IPS-18a (cell line): ENCODE measurements around the gene SLC38A6.

Source experiments
- H3K27ac ChIP-seq: one replicate; pipeline ENCODE4 v1.5.1; 2013; ENCODE audit warnings: low read length
- H3K27me3 ChIP-seq: one replicate; pipeline ENCODE4 v1.6.1; 2013; ENCODE audit warnings: mild to moderate bottlenecking, low read length; ENCODE audit not compliant: control insufficient read depth, insufficient read depth
- H3K36me3 ChIP-seq: one replicate; pipeline ENCODE4 v1.6.1; 2013; ENCODE audit warnings: low read depth, low read length; ENCODE audit not compliant: control insufficient read depth
- H3K4me1 ChIP-seq: one replicate; pipeline ENCODE4 v1.6.1; 2013; ENCODE audit warnings: low read depth, low read length; ENCODE audit not compliant: control insufficient read depth
- H3K4me3 ChIP-seq: one replicate; pipeline ENCODE4 v1.5.1; 2013; ENCODE audit warnings: low read length
- H3K9ac ChIP-seq: one replicate; pipeline ENCODE4 v1.6.1; 2013; ENCODE audit warnings: mild to moderate bottlenecking, low read length, moderate library complexity
- H3K9me3 ChIP-seq: one replicate; pipeline ENCODE4 v1.6.1; 2013; ENCODE audit warnings: low read depth, low read length; ENCODE audit not compliant: control insufficient read depth

SLC38A6 gene

GRCh38 chr14:60981633-60982455 lies 799 bp downstream of the SLC38A6 start:
- peak overlapping the region; percentile 64 for H3K4me3 ChIP-seq
- H3K4me1 ChIP-seq, result peaks cover 7% of the 10 kb centered on the region
- peak overlapping the region; percentile 75 for H3K9ac ChIP-seq
- no peaks in the 10 kb centered on the region for H3K9me3 ChIP-seq
- no peak overlapping the region for H3K27ac ChIP-seq
- no peaks in the 10 kb centered on the region for H3K27me3 ChIP-seq
- H3K36me3 ChIP-seq, result peaks cover 5% of the 10 kb centered on the region

- Histone ChIP-seq H3K4me1 (peaks cover 7% of the 10 kb centered on the region), H3K27me3 (no peaks in the 10 kb centered on the region), H3K9ac (no peak overlapping the region), H3K36me3 (no peaks in the 10 kb centered on the region), H3K4me3 (no peak overlapping the region), H3K27ac (no peak overlapping the region), H3K9me3 (no peaks in the 10 kb centered on the region)
Measured at GRCh38 chr14:60984196-60984595, 3.2 kb downstream of the SLC38A6 start.

- no peaks in the 10 kb centered on the region for H3K36me3 ChIP-seq
- H3K4me3 ChIP-seq, result no peak overlapping the region
- no peaks in the 10 kb centered on the region for H3K27me3 ChIP-seq
- no peaks in the 10 kb centered on the region for H3K9me3 ChIP-seq
- no peak overlapping the region for H3K27ac ChIP-seq
- peaks cover 2% of the 10 kb centered on the region for H3K4me1 ChIP-seq
- H3K9ac ChIP-seq, result no peak overlapping the region
Measured at GRCh38 chr14:60986500-60986899, 5.5 kb downstream of the SLC38A6 start.

- Histone ChIP-seq H3K9me3 (no peaks in the 10 kb centered on the region), H3K9ac (no peak overlapping the region), H3K36me3 (no peaks in the 10 kb centered on the region), H3K27me3 (no peaks in the 10 kb centered on the region), H3K27ac (no peak overlapping the region), H3K4me1 (no peaks in the 10 kb centered on the region), H3K4me3 (no peak overlapping the region)
Measured at GRCh38 chr14:60989599-60989998, 8.6 kb downstream of the SLC38A6 start.

DNA sequence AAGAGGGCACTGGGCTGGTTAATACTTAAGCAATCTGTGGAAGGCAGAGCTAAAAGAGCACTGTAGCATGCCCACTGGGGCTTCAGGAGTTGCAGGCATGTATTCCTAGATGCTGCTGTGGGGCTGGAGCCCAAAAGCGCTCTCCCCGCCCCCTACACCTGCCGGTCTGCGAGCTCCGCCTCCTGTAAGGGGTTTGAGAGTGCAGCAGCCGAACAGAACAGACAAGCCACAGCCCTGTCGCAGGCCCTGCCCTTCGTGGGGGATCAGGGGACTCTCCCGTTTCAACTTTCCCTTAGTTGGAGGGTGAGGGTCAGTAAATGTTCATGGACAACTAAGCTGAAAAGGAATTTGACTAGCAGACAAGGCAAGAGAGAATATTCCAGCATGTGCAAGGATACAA lies 17.6 kb downstream of the SLC38A6 start:
- Histone ChIP-seq H3K27ac (no peak overlapping the region), H3K9ac (no peak overlapping the region), H3K9me3 (no peaks in the 10 kb centered on the region), H3K36me3 (no peaks in the 10 kb centered on the region), H3K4me3 (no peak overlapping the region), H3K4me1 (no peaks in the 10 kb centered on the region), H3K27me3 (no peaks in the 10 kb centered on the region)

- no peak overlapping the region for H3K4me3 ChIP-seq
- no peaks in the 10 kb centered on the region for H3K36me3 ChIP-seq
- H3K27ac ChIP-seq, result no peak overlapping the region
- no peak overlapping the region for H3K9ac ChIP-seq
- no peaks in the 10 kb centered on the region for H3K27me3 ChIP-seq
- H3K4me1 ChIP-seq, result no peaks in the 10 kb centered on the region
- no peaks in the 10 kb centered on the region for H3K9me3 ChIP-seq
Measured at GRCh38 chr14:60999536-60999935, 18.5 kb downstream of the SLC38A6 start.

DNA sequence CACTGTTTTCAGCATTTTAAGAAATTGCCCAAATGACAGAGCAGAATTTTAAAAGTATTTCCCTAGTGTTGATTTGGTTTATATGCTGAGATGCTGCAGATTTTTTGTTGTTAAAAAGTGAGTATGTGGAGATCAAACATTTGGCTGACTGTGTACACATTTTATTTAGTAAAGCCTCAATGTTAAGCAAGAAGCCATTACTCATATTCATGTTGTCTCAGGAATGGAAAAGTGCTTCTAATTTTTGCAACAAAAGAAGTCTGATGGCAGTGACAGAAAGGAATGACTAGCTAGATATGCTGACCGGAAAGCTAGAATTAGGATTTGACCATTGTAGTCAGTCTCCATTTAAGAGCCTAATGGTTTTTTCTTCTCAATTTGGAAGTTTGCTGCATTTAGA lies 22.5 kb downstream of the SLC38A6 start:
- Histone ChIP-seq H3K36me3 (no peaks in the 10 kb centered on the region), H3K27ac (no peak overlapping the region), H3K27me3 (no peaks in the 10 kb centered on the region), H3K9ac (no peak overlapping the region), H3K4me1 (no peaks in the 10 kb centered on the region), H3K4me3 (no peak overlapping the region), H3K9me3 (no peaks in the 10 kb centered on the region)

DNA sequence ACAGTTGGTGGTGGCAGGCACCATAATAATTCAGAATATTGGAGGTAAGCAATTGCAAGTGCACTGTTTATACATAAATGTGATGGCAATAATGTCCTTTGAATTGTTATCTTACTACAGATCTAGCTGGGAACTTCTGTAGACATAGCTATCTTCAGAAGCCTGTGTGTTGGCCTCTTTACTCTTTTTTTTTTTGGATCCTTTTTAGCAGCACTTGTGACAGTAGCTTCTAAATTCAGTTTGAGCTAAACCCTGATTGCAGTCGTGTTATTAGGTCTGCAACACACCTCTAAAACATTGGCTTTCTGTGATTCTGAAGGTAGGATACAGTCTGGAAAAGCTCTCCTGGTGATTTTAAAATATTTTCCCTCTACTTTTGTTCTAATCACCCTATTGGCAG lies 38.5 kb downstream of the SLC38A6 start:
- H3K36me3 ChIP-seq, result no peaks in the 10 kb centered on the region
- no peak overlapping the region for H3K9ac ChIP-seq
- H3K9me3 ChIP-seq, result no peaks in the 10 kb centered on the region
- H3K27ac ChIP-seq, result no peak overlapping the region
- H3K27me3 ChIP-seq, result no peaks in the 10 kb centered on the region
- no peak overlapping the region for H3K4me3 ChIP-seq
- H3K4me1 ChIP-seq, result no peaks in the 10 kb centered on the region

- Histone ChIP-seq H3K9me3 (no peaks in the 10 kb centered on the region), H3K9ac (no peak overlapping the region), H3K4me3 (no peak overlapping the region), H3K4me1 (no peaks in the 10 kb centered on the region), H3K27me3 (no peaks in the 10 kb centered on the region), H3K27ac (no peak overlapping the region), H3K36me3 (no peaks in the 10 kb centered on the region)
Measured at GRCh38 chr14:61025251-61026223, 44.5 kb downstream of the SLC38A6 start.

GRCh38 chr14:61026526-61026925 lies 45.5 kb downstream of the SLC38A6 start:
- no peaks in the 10 kb centered on the region for H3K36me3 ChIP-seq
- no peaks in the 10 kb centered on the region for H3K4me1 ChIP-seq
- no peak overlapping the region for H3K27ac ChIP-seq
- no peaks in the 10 kb centered on the region for H3K27me3 ChIP-seq
- H3K9ac ChIP-seq, result no peak overlapping the region
- H3K9me3 ChIP-seq, result no peaks in the 10 kb centered on the region
- H3K4me3 ChIP-seq, result no peak overlapping the region

- H3K27ac ChIP-seq, result no peak overlapping the region
- H3K4me1 ChIP-seq, result no peaks in the 10 kb centered on the region
Measured at GRCh38 chr14:61031026-61031425, 50.0 kb downstream of the SLC38A6 start.

More at GRCh38 chr14:61031026-61031425, 50.0 kb downstream of the SLC38A6 start:
- H3K36me3 ChIP-seq, result no peaks in the 10 kb centered on the region
- H3K9ac ChIP-seq, result no peak overlapping the region
- no peak overlapping the region for H3K4me3 ChIP-seq
- no peaks in the 10 kb centered on the region for H3K27me3 ChIP-seq
- no peaks in the 10 kb centered on the region for H3K9me3 ChIP-seq
